GM18858 (cell line): Measurements from ENCODE around the gene NDFIP2.
"Not testable (repeated sequence)": the region's sequence is repeated elsewhere in the genome, so short reads cannot be mapped to it uniquely, and the experiment has no call there.

Source experiments
- ATAC-seq: cut with Tn5 transposase; IDR thresholded peaks from one replicate; pipeline ENCODE4 v1.9.1; 2021; ENCODE audit not compliant: unreplicated experiment

Gene NDFIP2

GRCh38 chr13:79531542-79532254 lies 50.7 kb downstream of the NDFIP2 start:
- ATAC-seq, result no peak

- ATAC-seq, result no peak
Observed at GRCh38 chr13:79532576-79532975, 51.6 kb downstream of the NDFIP2 start.

- no peak for ATAC-seq
Observed at GRCh38 chr13:79533781-79534400, 52.9 kb downstream of the NDFIP2 start.

- no peak for ATAC-seq
Observed at GRCh38 chr13:79534596-79534995, 53.6 kb downstream of the NDFIP2 start.

GRCh38 chr13:79538757-79539156 lies 57.8 kb downstream of the NDFIP2 start:
- ATAC-seq, result no peak

- no peak for ATAC-seq
Observed at GRCh38 chr13:79540504-79540903, 59.5 kb downstream of the NDFIP2 start.

GRCh38 chr13:79541426-79542049 lies 60.6 kb downstream of the NDFIP2 start:
- peak; percentile 80 for ATAC-seq

GRCh38 chr13:79543883-79544282 lies 62.9 kb downstream of the NDFIP2 start:
- ATAC-seq, result no peak

GRCh38 chr13:79547211-79548195 lies 66.5 kb downstream of the NDFIP2 start:
- no peak for ATAC-seq

GRCh38 chr13:79548902-79549301 lies 67.9 kb downstream of the NDFIP2 start:
- no peak for ATAC-seq

- ATAC-seq, result no peak
Observed at GRCh38 chr13:79549355-79550106, 68.6 kb downstream of the NDFIP2 start.

- ATAC-seq, result no peak
Observed at GRCh38 chr13:79557666-79558065, 76.7 kb downstream of the NDFIP2 start.

GRCh38 chr13:79560954-79561353 lies 80.0 kb downstream of the NDFIP2 start:
- no peak for ATAC-seq

GRCh38 chr13:79562557-79562956 lies 81.6 kb downstream of the NDFIP2 start:
- ATAC-seq, result no peak

- no peak for ATAC-seq
Observed at GRCh38 chr13:79566118-79566517, 85.2 kb downstream of the NDFIP2 start.

- ATAC-seq, result no peak
Observed at GRCh38 chr13:79571147-79571546, 90.2 kb downstream of the NDFIP2 start.

GRCh38 chr13:79573892-79574291 lies 92.9 kb downstream of the NDFIP2 start:
- ATAC-seq, result not testable (repeated sequence)

GRCh38 chr13:79581870-79582315 lies 100.9 kb downstream of the NDFIP2 start:
- no peak for ATAC-seq

GRCh38 chr13:79582896-79583295 lies 101.9 kb downstream of the NDFIP2 start:
- no peak for ATAC-seq

GRCh38 chr13:79585033-79585432 lies 104.1 kb downstream of the NDFIP2 start:
- no peak for ATAC-seq
